ENCODE data around the gene TMEM9. TPM values are rescaled to one million over a fixed set of nuclear protein-coding genes. Genes with fewer than 3 reads are reported as not detected.

TMEM9 gene
- total and polyA plus RNA-seq, 10 of the 15 experiments (the other 5 are each of a cell fraction or from before 2014, with no cell fraction given), result 7.2 to 46.1 (median 17.3) TPM

- no peak for TF ChIP-seq BMI1 (IDR thresholded peaks at IDR 0.05; ENCODE audit: borderline replicate concordance)
Observed at GRCh38 chr1:201167041-201167991, 13.0 kb upstream of the TMEM9 start (continued).

- no peak for FAIRE-seq
- WGBS (ENCODE audit: insufficient coverage, insufficient replicate concordance, low lambda C conversion rate, missing lambda C conversion rate), result 33% methylated on average over 7 of the region's 7 CpGs
- TF ChIP-seq PML (IDR thresholded peaks at IDR 0.05; ENCODE audit: low read length), result no peak
- no peak for TF ChIP-seq BCL11A (IDR thresholded peaks at IDR 0.05; ENCODE audit: low read depth, low read length)
- no peak for TF ChIP-seq RAD21 (IDR thresholded peaks at IDR 0.05; ENCODE audit: insufficient read depth, low read depth, low read length)
- TF ChIP-seq NFYA (IDR thresholded peaks at IDR 0.05; ENCODE audit: borderline replicate concordance, low read depth, low read length), result no peak
- no peak for TF ChIP-seq PBX3 (IDR thresholded peaks at IDR 0.05; ENCODE audit: insufficient replicate concordance, low read depth, low read length)
- TF ChIP-seq SRF (IDR thresholded peaks at IDR 0.05; ENCODE audit: low read depth in 2 of 2, low read length in 2 of 2), result no peak
- no peak for TF ChIP-seq RELB (IDR thresholded peaks at IDR 0.05; ENCODE audit: low read depth)
- no peak for TF ChIP-seq NRF1 (conservative IDR thresholded peaks at IDR 0.05; ENCODE audit: low read depth, low read length)
- TF ChIP-seq JUNB (IDR thresholded peaks at IDR 0.05), result no peak
- no peak for TF ChIP-seq SPI1 (IDR thresholded peaks at IDR 0.05; ENCODE audit: borderline replicate concordance, insufficient read depth, low read depth, low read length)
- TF ChIP-seq CBX5 (IDR thresholded peaks at IDR 0.05; ENCODE audit: low read depth), result no peak
- BruUV-seq (replicated peaks), result no TSS peak
- Histone ChIP-seq H3K4me3 (no peak overlapping the region), H3K27ac (ENCODE audit: control insufficient read depth, insufficient read depth) (no peak overlapping the region), H3K4me2 (ENCODE audit: control insufficient read depth, insufficient read depth) (no peak overlapping the region), H3K79me2 (ENCODE audit: control insufficient read depth, insufficient read depth, low read length) (no peaks in the 10 kb centered on the region), H4K20me1 (ENCODE audit: control insufficient read depth, insufficient read depth) (no peaks in the 10 kb centered on the region), H3K9me3 (replicated peaks; ENCODE audit: control insufficient read depth, insufficient read depth, low read length) (no peaks in the 10 kb centered on the region), H3K4me1 (ENCODE audit: control insufficient read depth, insufficient read depth, low read length) (no peaks in the 10 kb centered on the region), H3K36me3 (ENCODE audit: control insufficient read depth in 2 of 2, insufficient read depth in 2 of 2, low read length in 1 of 2) (no peaks in the 10 kb centered on the region), H3K9ac (ENCODE audit: control insufficient read depth, insufficient read depth, low read length) (no peak overlapping the region), H2AFZ (ENCODE audit: control insufficient read depth, low read depth, low read length) (no peak overlapping the region), H3K27me3 (replicated peaks in 1 of 2; ENCODE audit: control insufficient read depth in 2 of 2, insufficient read depth in 2 of 2, low read length in 1 of 2) (no peaks in the 10 kb centered on the region; a peak in 2 of 4 replicates)
- no peak for ATAC-seq
- ChIA-PET CTCF (no interaction called here), RAD21 (ENCODE audit: unreplicated experiment) (no interaction called here), POLR2A (no interaction called here), SMC1A (ENCODE audit: uncharacterized antibody, unreplicated experiment) (interaction anchor here (0.6 kb wide), 1 partner anchor 319 kb away, joined by 4 read pairs; no protein-coding TSS in a partner anchor)
- intact Hi-C loops (cut with micrococcal nuclease; ENCODE audit: unreplicated experiment), result no loop called here
- in situ Hi-C loops (cut with MboI), result no loop called here
- DNase-seq (ENCODE audit: low read depth, low spot score), result no peak
Observed at GRCh38 chr1:201164645-201165044, 10.4 kb upstream of the TMEM9 start.

All from GM12878 (cell line).